Activated CD8-positive, alpha-beta memory T cell treated with anti-CD3 and anti-CD28 coated beads, Interleukin-2, amount 50 U/mL, for 1 hour (primary cell): ENCODE data around the gene GALNT3.

Source experiments
- DNase-seq: peaks from one replicate; pipeline ENCODE4 v3.0.0-alpha.2; 2020; ENCODE audit errors: extremely low read depth

GALNT3 gene

DNA sequence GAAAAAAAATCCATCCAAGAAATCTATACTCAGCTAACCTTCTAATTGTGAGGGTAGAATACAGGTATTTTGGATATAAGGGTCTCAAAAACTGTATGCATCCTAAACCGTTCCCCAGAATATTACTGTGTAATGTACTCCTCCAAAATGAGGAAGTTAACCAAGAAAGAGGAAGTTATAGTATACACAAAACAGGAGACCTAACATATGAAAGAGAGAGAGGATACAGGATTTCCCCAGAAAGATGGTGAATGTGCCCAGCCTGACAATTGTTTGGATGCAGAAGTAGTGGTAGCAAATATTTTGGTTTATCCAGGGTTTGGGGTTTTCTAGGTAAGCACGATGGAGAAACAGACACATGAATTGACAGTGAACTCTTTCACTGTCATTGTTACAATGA is 50.6 kb downstream of the GALNT3 start:
- no peak for DNase-seq

DNA sequence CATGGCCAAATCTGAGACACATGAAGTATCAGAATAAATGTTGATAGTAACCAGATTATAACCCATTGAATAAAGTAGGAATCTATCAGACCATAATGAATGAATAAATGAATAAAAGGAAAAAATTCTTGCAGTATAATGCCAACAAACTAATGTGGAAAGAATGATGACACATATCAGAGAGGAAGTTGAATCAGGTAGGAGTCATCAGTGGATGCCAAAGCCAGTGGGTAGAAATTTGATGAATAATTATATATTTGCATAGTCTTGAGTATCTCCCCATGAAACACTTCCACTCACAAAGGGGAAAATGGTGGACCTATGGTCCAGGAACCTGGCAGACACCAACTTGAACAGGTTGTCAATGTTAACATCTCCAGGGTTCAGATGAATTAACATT is 68.6 kb downstream of the GALNT3 start:
- DNase-seq = no peak

DNA sequence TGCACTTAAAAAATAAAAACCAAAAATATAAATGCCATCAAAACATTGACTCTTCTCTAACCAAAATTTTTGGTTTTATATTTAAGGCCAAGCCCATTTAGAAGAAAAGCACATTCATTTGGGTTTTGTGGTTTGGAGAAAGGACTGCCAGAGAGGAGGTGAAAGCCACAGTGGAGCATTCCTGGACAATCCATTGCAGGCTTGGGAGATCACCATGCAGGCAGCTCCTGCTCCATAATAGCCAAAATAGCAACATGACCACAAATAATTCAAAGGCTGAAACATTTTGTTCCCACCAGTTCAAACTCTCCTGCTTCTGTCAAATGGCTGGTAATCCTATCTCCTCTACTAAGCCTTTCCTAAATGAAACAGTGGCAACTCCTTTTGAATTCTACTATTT is 73.5 kb downstream of the GALNT3 start:
- DNase-seq = no peak

DNA sequence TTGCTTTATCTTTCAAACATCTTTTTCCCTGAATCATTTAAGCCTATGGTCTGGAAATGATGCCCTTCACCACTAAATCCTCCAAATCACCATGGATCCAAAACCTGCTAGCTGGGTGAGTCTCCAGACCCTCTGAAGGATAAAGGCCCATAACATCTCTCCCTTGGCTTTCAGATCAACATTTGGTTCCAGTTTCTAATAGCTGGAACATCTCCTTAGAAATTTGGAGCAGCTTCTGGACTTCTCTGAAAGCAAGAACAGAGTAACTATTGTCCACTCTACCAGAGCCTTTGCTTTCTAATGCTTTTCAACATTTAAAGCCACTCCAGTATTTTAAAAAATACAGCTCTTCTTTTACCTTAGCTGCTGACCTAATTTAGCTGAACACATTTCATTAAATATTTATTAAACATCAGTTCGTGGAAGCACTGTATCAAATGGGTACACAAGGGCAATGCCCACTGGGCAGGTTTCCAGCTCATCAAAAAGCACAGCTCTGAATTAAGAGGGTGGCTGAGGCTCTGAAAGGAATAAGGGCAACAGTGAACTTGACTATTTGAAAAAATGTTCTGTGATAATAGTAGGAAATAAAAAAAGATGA is 75.3 kb downstream of the GALNT3 start:
- DNase-seq = no peak

DNA sequence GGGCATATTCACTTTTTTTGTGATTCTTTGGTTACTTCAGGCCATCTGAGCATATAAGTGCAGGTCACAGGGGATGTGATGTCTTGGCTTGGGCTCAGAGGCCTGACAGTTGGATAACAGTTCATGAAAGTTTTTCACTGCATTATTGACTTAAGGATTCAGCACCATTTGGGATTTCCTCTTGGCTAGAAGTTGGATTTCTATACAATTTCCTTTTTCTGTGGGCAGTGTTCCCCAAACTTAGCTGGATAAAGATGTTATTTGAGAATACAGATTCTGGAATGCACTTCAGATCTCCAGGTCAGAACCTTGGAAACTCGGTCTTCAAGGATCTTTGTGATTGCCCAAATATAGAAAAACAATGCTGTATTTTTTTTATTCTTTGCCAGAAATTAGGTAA is 78.0 kb downstream of the GALNT3 start:
- DNase-seq = no peak

DNA sequence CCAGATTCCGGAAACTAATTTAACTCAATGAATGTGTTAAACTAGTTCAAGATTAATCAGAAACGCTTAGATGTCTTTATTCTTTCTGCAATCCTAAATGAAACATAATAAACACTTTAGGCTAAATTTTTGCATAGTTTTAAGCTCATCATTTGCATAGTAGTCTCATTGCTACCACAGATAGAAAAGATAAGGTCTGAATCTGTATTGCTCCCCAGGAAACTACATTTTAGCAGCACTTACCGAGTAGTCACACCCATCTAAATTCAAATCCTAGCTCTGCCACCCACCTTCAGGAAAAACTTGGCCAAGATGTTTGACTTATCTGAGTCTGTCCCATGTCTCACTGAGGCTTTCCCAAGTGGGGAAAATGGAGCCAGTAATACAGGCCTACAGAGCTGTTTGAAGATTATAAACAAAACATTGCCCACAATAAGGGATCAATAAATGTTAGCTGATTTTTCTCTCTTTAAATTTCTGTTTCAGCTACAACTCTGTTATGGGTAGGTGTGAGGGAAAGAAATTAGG is 87.0 kb downstream of the GALNT3 start:
- no peak for DNase-seq

DNA sequence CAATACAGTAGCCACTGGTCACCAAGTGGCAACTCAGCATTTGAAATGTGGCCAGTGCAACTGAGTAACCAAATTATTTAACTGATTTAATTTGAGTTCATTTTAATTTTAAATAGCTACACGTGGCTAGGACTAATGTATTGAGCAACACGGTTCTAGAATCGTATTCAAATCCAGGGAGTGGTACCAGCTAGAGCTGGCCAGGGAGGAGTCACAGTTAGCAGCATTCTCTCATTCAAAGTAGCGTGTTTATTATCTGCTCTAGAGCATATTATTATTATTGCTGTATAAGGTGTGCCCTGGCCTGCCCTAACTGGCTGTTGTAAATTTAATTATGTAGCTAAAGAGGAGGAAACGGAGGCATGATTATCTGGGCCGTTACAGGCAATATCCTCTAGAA is 92.9 kb downstream of the GALNT3 start:
- no peak for DNase-seq

DNA sequence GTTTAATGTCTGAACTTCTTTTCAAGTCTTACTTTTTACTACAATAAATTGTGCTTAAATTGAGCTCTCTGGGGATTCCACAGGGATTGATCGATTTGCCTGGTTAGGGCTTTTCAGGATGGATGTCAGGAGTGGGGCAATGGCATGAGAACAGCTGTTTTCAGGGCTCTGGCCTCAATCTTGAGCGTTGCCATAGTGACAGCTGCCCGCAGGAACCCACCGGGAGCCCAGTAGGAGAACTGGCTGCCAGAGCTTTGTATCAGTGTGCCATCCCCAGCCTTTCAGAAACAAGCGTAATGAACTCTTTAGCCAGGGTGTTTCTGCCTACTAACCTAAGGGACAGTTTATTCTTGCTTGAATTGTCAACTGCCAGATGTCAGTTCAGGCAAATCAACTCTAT is 93.5 kb downstream of the GALNT3 start:
- DNase-seq = no peak

DNA sequence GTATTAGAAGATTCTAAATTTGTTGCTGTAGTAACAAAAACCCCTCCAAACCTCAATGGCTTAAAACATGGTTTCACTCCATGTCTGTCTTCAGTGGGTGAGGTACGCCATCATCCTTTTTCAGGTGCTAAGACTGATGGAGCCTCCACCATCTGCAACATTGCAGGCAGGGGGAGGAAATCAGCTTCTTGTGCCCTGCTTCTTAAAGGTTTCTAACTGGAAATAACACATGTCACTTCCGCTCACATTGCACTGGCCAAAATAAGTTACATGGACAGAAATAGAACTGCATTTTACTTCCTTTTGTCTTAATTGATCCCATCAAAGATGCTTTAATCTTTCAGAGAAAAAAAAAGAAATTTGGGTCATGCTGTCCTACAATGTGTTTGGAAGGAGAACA is 94.1 kb downstream of the GALNT3 start:
- no peak for DNase-seq

DNA sequence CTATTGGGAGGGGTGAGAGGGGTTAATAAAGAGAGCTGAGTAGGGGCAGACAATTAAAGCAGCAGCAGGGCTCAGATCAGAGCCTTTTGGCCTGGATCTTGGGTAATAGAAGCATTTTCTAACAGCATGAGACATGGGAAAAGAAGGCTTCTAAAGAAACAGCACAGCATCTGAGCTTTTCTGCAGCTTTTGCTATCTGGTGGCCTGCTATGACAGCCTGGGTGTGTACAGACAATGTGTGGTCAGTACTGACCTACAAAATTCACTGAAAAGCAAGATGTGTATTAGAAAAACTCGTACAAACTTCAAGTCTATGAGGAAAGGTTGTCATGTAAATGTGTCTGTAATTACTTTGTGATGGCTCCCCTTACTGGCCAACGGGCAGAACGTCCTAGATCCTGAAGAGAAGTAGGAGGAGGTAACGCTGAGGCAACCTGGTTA is 95.6 kb downstream of the GALNT3 start:
- DNase-seq = no peak

DNA sequence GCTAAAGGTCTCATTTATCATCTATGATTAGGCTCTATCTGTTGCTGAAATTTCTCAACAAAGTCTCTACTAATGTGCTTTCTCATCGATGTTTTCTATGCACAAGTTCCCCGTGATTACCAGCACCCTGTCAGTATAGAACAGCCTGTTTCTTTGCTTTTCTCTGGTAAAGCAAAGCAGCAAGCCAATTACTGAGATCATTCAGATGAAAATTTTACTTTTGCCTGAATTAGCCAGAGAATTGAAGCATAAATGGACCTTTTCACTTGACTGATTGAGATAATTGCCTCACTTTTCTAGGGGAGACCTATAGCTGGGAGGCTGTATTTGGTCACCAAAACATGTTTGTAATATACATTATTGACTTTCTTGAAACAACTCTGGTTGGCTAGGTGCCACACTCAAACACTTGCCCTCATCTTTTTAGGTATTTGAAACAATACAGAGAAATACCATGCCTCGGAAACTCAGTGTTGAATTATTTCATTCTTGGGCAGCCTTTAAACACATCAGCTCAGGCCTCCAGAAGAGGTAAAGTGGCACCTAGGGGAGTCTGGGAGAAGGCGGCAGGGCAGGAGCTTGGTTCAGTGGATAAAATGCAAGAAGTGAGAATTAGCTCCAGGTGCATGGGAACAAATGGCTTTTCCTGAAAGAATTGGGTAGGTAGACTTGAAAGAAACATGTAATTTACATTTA is 96.2 kb downstream of the GALNT3 start:
- no peak for DNase-seq
